ENCODE data around the gene RBMS1.

DNA sequence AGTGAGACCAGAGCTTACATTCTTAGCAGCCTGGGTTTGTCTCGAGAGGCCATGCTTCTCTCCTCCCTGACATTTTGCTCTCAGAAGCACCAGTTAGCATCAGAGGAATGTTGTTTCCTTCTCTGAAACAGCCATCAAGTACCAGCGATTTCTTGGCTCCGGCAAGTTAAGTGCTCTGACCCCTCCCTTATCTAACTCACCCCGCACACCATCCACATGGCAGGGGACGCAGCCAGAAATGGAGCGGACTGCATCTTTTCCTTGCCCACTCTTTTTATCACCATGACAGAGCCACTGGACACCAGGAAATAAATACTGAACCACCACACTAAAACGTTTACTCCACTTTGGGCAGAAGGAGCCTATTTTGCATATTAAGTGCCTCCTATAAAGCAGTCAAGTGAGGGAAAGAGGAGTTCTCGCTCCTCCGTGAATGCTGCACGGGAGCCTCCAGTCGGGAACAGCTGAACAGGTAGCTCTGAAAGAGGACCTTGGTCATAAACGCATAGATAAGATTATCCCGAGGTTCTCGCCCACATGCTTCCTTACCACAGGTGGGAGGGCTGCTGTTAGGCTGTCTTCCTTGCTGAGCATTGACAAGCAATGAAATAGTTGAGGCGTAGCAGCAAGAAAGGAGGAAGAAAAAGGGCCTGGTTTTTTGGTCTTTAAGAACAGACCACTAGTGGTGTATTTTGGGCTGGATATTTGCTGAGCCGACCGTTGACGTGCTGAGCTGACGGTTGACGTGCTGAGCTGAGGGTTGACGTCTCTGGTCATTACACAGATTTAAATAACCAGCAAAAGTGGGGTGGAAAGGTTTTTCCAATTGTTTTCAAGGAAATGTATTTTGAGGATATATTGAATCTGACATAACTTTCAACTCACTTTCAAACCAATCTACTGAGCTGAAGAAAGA is 222.2 kb downstream of the RBMS1 start:
- TF ChIP-seq, protein P1, sequence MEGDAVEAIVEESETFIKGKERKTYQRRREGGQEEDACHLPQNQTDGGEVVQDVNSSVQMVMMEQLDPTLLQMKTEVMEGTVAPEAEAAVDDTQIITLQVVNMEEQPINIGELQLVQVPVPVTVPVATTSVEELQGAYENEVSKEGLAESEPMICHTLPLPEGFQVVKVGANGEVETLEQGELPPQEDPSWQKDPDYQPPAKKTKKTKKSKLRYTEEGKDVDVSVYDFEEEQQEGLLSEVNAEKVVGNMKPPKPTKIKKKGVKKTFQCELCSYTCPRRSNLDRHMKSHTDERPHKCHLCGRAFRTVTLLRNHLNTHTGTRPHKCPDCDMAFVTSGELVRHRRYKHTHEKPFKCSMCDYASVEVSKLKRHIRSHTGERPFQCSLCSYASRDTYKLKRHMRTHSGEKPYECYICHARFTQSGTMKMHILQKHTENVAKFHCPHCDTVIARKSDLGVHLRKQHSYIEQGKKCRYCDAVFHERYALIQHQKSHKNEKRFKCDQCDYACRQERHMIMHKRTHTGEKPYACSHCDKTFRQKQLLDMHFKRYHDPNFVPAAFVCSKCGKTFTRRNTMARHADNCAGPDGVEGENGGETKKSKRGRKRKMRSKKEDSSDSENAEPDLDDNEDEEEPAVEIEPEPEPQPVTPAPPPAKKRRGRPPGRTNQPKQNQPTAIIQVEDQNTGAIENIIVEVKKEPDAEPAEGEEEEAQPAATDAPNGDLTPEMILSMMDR (IDR thresholded peaks at IDR 0.05): no peak
- no peak for TF ChIP-seq POLR2A (IDR thresholded peaks at IDR 0.05)

Data from vagina (tissue), 2 donors.